Loucy (cell line): ENCODE data around the gene PANK3.

Experiments used
- H2AFZ ChIP-seq: fragments of 200-600 bp; sonication (generic); 2 replicates; pipeline ENCODE4 v1.6.0; 2016; ENCODE audit warnings: antibody characterized with exemption, mild to moderate bottlenecking, low read length, moderate library complexity
- H3F3A ChIP-seq: fragments of 200-600 bp; 2 replicates; pipeline ENCODE4 v1.6.0; 2016; ENCODE audit warnings: antibody characterized with exemption, low read depth, mild to moderate bottlenecking
- H3K27me3 ChIP-seq: fragments of 200-600 bp; sonication (generic); 2 replicates; pipeline ENCODE4 v1.6.1; 2014; ENCODE audit warnings: low read length, mild to moderate bottlenecking; ENCODE audit not compliant: insufficient read depth, poor library complexity, severe bottlenecking
- H3K36me3 ChIP-seq: fragments of 200-600 bp; sonication (generic); 2 replicates; pipeline ENCODE4 v1.6.1; 2016; ENCODE audit warnings: low read length; ENCODE audit not compliant: insufficient read depth
- H3K4me1 ChIP-seq: fragments of 200-600 bp; sonication (generic); 2 replicates; pipeline ENCODE4 v1.5.1; 2014; ENCODE audit warnings: low read length, mild to moderate bottlenecking; ENCODE audit not compliant: insufficient read depth, poor library complexity, severe bottlenecking
- H3K4me2 ChIP-seq: fragments of 200-600 bp; sonication (generic); 2 replicates; pipeline ENCODE4 v1.6.0; 2014; ENCODE audit warnings: antibody characterized with exemption, low read length, low read depth, mild to moderate bottlenecking; ENCODE audit not compliant: poor library complexity, severe bottlenecking
- H3K4me3 ChIP-seq: fragments of 200-600 bp; sonication (generic); 2 replicates; pipeline ENCODE4 v1.5.1; 2014; ENCODE audit warnings: low read length, mild to moderate bottlenecking, mixed read lengths; ENCODE audit not compliant: poor library complexity, severe bottlenecking
- H3K79me2 ChIP-seq: fragments of 200-600 bp; sonication (generic); 2 replicates; pipeline ENCODE4 v1.6.1; 2014; ENCODE audit warnings: low read length; ENCODE audit not compliant: insufficient read depth
- H3K9ac ChIP-seq: fragments of 200-600 bp; sonication (generic); 2 replicates; pipeline ENCODE4 v1.6.0; 2014; ENCODE audit warnings: mild to moderate bottlenecking, low read depth, low read length, moderate library complexity; ENCODE audit not compliant: poor library complexity, severe bottlenecking
- H3K9me2 ChIP-seq: fragments of 200-600 bp; sonication (generic); replicated peaks from 2 replicates; pipeline ENCODE4 v1.6.1; 2016; ENCODE audit warnings: low read depth, low read length, mixed read lengths
- H3K9me3 ChIP-seq: fragments of 200-600 bp; sonication (generic); 2 replicates; pipeline ENCODE4 v1.6.1; 2014; ENCODE audit warnings: mild to moderate bottlenecking, antibody characterized with exemption, low read length, low read depth; ENCODE audit not compliant: insufficient read depth
- H4K20me1 ChIP-seq: fragments of 200-600 bp; sonication (generic); 2 replicates; pipeline ENCODE4 v1.6.0; 2014; ENCODE audit warnings: antibody characterized with exemption, low read length, mild to moderate bottlenecking; ENCODE audit not compliant: insufficient read depth, poor library complexity, severe bottlenecking
- EZH2phosphoT487 ChIP-seq: fragments of 200-600 bp; IDR thresholded peaks from 2 replicates; pipeline ENCODE4 v1.6.1; 2018; ENCODE audit warnings: antibody characterized with exemption, mild to moderate bottlenecking, moderate library complexity, borderline replicate concordance
- TF ChIP-seq, protein P1 (sequence below): fragments of 200-600 bp; sonication (generic); conservative IDR thresholded peaks from 2 replicates; pipeline ENCODE4 v1.5.1; 2014; ENCODE audit warnings: mild to moderate bottlenecking, antibody characterized with exemption, low read length

PANK3 gene

GRCh38 chr5:168612996-168613395 lies 33.8 kb upstream of the PANK3 start:
- H3K4me3 ChIP-seq: no peak overlapping the region
- H4K20me1 ChIP-seq: no peaks in the 10 kb centered on the region
- no peaks in the 10 kb centered on the region for H3K9me3 ChIP-seq
- H3K9ac ChIP-seq: no peak overlapping the region
- H2AFZ ChIP-seq: no peak overlapping the region
- no peaks in the 10 kb centered on the region for H3K4me1 ChIP-seq
- H3F3A ChIP-seq: no peaks in the 10 kb centered on the region
- no peaks in the 10 kb centered on the region for H3K79me2 ChIP-seq
- no peaks in the 10 kb centered on the region for H3K9me2 ChIP-seq
- TF ChIP-seq, protein P1, sequence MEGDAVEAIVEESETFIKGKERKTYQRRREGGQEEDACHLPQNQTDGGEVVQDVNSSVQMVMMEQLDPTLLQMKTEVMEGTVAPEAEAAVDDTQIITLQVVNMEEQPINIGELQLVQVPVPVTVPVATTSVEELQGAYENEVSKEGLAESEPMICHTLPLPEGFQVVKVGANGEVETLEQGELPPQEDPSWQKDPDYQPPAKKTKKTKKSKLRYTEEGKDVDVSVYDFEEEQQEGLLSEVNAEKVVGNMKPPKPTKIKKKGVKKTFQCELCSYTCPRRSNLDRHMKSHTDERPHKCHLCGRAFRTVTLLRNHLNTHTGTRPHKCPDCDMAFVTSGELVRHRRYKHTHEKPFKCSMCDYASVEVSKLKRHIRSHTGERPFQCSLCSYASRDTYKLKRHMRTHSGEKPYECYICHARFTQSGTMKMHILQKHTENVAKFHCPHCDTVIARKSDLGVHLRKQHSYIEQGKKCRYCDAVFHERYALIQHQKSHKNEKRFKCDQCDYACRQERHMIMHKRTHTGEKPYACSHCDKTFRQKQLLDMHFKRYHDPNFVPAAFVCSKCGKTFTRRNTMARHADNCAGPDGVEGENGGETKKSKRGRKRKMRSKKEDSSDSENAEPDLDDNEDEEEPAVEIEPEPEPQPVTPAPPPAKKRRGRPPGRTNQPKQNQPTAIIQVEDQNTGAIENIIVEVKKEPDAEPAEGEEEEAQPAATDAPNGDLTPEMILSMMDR: no peak
- no peak for TF ChIP-seq EZH2phosphoT487
- no peaks in the 10 kb centered on the region for H3K27me3 ChIP-seq
- no peaks in the 10 kb centered on the region for H3K36me3 ChIP-seq
- H3K4me2 ChIP-seq: no peak overlapping the region

GRCh38 chr5:168612123-168612522 lies 33.0 kb upstream of the PANK3 start:
- H3K27me3 ChIP-seq: no peaks in the 10 kb centered on the region
- no peaks in the 10 kb centered on the region for H4K20me1 ChIP-seq
- no peak overlapping the region for H3K9ac ChIP-seq
- H3K9me2 ChIP-seq: no peaks in the 10 kb centered on the region
- no peaks in the 10 kb centered on the region for H3K9me3 ChIP-seq
- H3K4me3 ChIP-seq: no peak overlapping the region
- H3F3A ChIP-seq: no peaks in the 10 kb centered on the region
- H3K79me2 ChIP-seq: no peaks in the 10 kb centered on the region
- TF ChIP-seq, protein P1: no peak
- no peak for TF ChIP-seq EZH2phosphoT487
- no peaks in the 10 kb centered on the region for H3K36me3 ChIP-seq
- H3K4me1 ChIP-seq: no peaks in the 10 kb centered on the region
- no peak overlapping the region for H3K4me2 ChIP-seq
- no peak overlapping the region for H2AFZ ChIP-seq

DNA sequence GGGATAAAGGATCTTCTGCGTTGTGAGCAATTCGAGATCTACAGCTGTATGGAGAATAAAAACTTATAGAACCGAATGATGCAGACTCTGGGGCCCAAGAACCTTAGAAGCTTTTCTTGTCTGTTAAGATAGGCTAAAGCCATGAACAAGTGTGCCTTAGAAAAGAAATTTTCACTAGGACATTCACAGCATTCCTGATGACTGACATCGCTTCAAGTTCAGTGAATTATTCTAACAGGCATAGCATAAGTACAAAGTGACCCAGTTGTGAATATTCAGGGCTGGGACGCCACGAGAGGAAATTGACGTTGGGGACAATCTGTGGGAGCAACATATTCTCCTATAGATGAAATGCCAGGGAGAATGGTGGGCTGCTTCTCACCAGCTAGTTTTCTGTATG lies 32.0 kb upstream of the PANK3 start:
- Histone ChIP-seq H3K9ac (no peak overlapping the region), H3K9me2 (no peaks in the 10 kb centered on the region), H3K79me2 (no peaks in the 10 kb centered on the region), H3K36me3 (no peaks in the 10 kb centered on the region), H3K9me3 (no peaks in the 10 kb centered on the region), H4K20me1 (no peaks in the 10 kb centered on the region), H3F3A (no peaks in the 10 kb centered on the region), H3K27me3 (no peaks in the 10 kb centered on the region), H2AFZ (no peak overlapping the region), H3K4me1 (no peaks in the 10 kb centered on the region), H3K4me2 (no peak overlapping the region), H3K4me3 (no peak overlapping the region)
- TF ChIP-seq EZH2phosphoT487: no peak
- TF ChIP-seq, protein P1: no peak
